OCI-M2 (cell line): ENCODE data around the gene RPL13.
"Not testable (repeated sequence)": the region's sequence is repeated elsewhere in the genome, so short reads cannot be mapped to it uniquely, and the experiment has no call there.

ENCODE experiments used
- DNase-seq: peaks from one replicate; lab custom pipeline; 2025; ENCODE audit not compliant: unreplicated experiment; lab: John Stamatoyannopoulos, UW

RPL13 gene

GRCh38 chr16:89562939-89563338 lies 2.5 kb downstream of the RPL13 start:
- no peak for DNase-seq

GRCh38 chr16:89563639-89564392 lies 3.3 kb downstream of the RPL13 start:
- no peak for DNase-seq

- no peak for DNase-seq
Measured at GRCh38 chr16:89564476-89565255, 4.2 kb downstream of the RPL13 start.

- no peak for DNase-seq
Measured at GRCh38 chr16:89565256-89565505, 4.7 kb downstream of the RPL13 start.

- peak; percentile 63 for DNase-seq
Measured at GRCh38 chr16:89565506-89566372, 5.3 kb downstream of the RPL13 start.

- no peak for DNase-seq
Measured at GRCh38 chr16:89567656-89568594, 7.4 kb downstream of the RPL13 start.

GRCh38 chr16:89569506-89570341 lies 9.2 kb downstream of the RPL13 start:
- DNase-seq: no peak

- DNase-seq: no peak
Measured at GRCh38 chr16:89570342-89570923, 10.0 kb downstream of the RPL13 start.

- not testable (repeated sequence) for DNase-seq
Measured at GRCh38 chr16:89570983-89571598, 10.6 kb downstream of the RPL13 start.

GRCh38 chr16:89571636-89572035 lies 11.2 kb downstream of the RPL13 start:
- DNase-seq: no peak

- DNase-seq: no peak
Measured at GRCh38 chr16:89572073-89572484, 11.6 kb downstream of the RPL13 start.

GRCh38 chr16:89572485-89573205 lies 12.2 kb downstream of the RPL13 start:
- DNase-seq: no peak

GRCh38 chr16:89573826-89574680 lies 13.6 kb downstream of the RPL13 start:
- DNase-seq: no peak

- DNase-seq: no peak
Measured at GRCh38 chr16:89574681-89575246, 14.3 kb downstream of the RPL13 start.

- no peak for DNase-seq
Measured at GRCh38 chr16:89575247-89576152, 15.0 kb downstream of the RPL13 start, which contains the start of gene CPNE7. CPNE7 (plus strand) TSS chr16:89575758; CDS start chr16:89575898, 140 bp downstream.
